Activated CD4-positive, alpha-beta T cell treated with anti-CD3 and anti-CD28 coated beads for 48 hours (primary cell): Measurements from ENCODE around the gene LMBR1.
"Not testable (repeated sequence)": the region's sequence is repeated elsewhere in the genome, so short reads cannot be mapped to it uniquely, and the experiment has no call there.

Source experiments
- DNase-seq: peaks from one replicate; pipeline ENCODE4 v3.0.0-alpha.2; 2020

Gene LMBR1, protein sequence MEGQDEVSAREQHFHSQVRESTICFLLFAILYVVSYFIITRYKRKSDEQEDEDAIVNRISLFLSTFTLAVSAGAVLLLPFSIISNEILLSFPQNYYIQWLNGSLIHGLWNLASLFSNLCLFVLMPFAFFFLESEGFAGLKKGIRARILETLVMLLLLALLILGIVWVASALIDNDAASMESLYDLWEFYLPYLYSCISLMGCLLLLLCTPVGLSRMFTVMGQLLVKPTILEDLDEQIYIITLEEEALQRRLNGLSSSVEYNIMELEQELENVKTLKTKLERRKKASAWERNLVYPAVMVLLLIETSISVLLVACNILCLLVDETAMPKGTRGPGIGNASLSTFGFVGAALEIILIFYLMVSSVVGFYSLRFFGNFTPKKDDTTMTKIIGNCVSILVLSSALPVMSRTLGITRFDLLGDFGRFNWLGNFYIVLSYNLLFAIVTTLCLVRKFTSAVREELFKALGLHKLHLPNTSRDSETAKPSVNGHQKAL

DNA sequence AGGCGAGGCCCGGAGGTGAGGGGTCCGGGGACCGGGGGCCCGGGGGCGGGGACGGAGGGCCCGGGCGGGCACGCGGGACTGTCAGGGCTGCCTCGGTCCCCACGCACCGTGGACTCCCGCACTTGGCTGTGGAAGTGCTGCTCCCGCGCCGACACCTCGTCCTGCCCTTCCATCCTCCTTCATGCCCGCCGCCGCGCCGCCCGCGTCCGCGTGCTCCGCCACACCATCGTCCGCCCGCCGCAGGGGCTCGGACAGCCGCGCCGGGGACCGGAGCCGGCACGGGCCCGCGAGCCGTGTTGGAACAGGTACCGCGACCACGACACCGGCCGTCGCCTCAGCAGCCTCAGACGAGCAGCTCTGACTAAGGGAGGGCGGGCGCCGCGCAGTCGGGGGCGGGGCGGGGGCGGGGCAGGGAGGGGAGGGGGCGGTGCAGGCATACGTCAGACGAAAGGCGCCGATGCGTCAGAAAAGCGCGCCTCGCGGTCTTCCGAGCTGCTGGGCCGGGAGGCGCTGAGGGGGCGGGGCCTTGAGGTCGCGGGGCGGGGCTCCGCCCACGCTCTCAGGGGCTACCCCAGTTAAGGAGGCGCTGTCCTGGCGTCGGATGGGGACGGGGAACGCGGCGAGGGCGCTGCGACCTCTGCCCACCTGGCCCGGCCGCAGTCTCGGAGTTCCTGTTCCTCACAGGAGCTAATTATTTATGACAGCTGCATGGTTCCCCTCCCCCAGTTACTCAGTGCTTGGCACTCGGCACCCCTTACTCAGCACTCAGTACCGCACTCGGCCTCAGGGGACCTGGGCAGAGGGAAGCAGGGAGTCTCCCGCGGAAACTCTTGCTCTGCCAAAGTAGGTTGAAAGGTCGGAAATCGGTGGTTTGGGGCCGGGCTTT, at the start of gene LMBR1:
Gene LMBR1, minus strand, starts transcription at position 363 of the 886 bp plus-strand sequence. Its CDS starts 190 bp downstream, at position 173.
- peak; percentile 94 for DNase-seq

DNA sequence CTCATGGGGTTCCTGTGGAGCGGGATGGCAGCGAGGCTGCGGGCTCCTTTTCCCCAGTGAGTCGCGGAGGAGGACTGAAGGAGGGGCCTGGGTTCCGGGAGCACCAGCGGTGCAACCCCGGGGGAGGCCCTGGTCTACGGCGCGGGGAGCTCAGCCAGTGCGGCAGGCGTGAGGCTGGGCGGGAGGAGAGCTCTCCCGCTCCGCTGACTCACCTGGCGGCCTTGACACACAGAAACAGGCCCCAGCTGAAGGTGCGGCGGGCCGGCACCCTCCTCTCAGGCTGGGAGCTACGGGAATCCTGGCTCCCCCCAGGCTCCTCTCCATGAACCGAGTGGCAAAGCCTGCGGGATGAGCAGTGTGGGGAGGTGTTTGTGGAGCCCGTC, 49.7 kb upstream of the LMBR1 start:
- DNase-seq = peak; percentile 39

DNA sequence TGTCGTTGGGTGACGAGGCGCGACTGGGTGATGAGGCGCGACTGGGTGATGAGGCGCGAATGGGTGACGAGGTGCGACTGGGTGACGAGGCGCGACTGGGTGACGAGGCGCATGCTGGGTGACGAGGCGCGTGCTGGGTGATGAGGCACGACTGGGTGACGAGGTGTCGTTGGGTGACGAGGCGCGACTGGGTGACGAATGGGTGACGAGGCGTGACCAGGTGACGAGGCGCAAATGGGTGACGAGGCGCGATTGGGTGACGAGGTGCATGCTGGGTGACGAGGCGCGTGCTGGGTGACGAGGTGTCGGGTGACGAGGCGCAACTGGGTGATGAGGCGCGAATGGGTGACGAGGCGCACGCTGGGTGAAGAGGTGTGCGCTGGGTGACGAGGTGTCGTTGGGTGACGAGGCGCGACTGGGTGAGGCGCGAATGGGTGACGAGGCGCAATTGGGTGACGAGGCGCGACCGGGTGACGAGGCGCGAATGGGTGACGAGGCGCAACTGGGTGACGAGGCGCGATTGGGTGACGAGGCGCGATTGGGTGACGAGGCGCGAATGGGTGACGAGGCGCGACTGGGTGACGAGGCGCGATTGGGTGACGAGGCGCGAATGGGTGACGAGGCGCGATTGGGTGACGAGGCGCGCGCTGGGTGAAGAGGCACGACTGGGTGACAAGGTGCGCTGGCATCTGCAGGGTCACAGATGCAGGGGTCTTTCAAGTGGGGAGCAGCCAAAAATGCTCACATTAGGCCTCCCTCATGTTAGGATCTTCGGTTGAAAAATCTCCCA, 48.6 kb upstream of the LMBR1 start:
- no peak for DNase-seq

DNA sequence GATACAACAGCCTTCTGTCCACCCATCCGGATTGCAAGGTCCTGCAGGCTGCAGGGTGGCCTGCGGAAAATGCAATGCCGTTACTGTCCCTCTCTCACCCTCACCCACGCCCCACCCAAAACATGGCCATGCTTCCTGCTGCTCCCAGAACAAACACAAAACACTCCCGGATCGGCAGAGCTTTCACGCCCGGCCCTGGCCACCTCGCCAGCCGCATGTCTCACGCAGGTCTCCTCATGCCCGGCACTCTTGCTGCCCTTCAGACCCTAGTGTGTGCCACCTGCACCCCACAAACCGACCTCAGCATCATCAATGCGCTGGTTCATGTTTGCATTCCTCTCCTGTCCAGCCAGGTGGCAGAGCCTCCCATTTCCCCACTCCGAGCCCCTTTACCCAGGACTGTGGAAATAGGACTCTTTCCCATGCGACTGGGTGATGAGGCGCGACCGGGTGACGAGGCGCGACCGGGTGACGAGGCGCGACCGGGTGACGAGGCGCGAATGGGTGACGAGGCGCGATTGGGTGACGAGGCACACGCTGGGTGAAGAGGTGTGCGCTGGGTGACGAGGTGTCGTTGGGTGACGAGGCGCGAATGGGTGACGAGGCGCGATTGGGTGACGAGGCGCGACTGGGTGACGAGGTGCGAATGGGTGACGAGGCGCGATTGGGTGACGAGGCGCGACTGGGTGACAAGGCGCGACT, 47.6 kb upstream of the LMBR1 start:
- no peak for DNase-seq

DNA sequence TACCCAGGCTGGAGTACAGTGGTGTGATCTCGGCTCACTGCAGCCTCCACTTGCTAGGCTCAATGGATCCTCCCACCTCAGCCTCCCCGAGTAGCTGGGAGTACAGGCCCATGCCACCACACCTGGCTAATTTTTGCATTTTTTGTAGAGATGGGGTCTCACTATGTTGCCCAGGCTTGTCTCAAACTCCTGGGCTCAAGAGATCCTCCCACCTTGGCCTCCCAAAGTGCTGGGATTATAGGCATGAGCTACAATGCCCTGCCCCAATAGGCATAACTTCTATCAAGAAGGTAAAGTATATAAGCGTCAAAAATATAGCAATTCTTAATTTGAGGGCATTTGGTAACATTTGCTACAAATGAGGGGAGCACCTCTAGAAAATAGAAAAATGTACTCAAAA, 43.8 kb upstream of the LMBR1 start:
- not testable (repeated sequence) for DNase-seq

DNA sequence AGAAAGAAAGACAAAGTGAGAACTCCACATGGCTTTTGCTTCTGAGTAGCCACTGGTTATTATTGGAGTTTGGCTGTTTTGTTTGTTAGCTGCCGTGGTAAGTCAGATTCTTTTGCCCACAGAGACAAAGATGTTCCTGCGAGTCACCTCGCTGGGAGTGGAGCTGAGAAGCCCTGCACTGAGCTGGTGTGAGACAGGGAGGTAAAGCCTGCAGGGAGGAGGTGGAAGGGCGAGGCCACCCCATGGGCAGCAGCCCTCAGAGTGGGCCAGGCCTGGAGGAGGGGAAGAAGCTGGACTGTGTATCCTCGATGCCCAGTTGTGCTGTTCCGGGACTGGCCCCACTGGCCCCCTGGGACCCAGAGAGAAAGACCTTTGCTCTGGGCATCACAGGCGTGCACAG, 42.3 kb upstream of the LMBR1 start:
- no peak for DNase-seq

DNA sequence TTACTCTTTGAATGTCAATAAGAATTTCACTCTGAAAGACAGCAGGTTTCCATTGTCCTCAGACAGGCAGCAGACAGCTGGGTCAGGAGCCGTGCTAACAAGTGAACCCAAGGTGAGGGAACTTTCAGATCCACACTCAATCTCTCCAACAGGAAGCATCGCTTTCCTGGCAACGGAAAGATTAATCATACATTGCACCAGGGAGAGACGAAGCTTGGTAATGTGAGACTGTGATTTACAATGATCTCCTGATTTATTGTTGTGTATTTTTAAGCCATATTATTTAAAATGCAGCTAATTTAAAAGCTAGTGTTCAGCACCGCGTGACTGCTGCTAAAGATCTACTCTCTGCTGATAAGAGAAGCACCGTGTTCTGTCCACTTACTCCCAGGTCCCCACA, 39.0 kb upstream of the LMBR1 start:
- no peak for DNase-seq

DNA sequence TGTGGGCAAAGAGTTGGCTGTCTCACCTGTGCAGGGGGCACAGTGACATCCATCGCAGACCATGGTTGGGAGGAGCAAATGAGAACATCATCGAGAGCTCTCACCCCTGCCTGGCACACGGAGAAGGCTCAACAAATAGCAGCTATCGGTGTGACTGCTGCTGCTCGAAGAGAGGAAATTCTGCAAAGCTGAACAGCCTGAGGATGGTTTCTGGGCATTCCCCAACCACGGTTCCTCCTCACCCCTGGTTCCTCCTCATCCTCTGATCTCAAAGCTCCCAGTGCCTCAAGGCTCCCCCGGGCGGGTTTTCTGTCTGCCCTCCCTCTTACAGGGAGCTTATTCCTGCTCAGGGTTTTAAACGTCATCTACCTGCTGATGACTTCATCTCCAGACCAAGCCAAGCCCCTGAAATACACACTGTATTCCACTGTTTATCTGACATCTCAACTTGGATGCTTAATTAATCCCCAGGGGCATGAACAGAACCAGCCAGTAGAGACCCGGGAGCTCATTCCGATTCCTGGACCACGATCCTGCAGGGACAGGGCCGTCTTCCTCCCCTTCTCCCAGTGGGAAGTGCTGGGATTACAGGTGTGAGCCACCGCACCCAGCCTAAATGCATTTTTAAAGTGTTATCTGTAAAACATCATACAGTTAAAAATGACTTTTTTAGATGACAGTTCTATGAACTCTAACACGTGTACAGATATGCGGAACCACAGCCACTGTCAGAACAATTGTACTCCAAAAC, 37.0 kb upstream of the LMBR1 start:
- no peak for DNase-seq

DNA sequence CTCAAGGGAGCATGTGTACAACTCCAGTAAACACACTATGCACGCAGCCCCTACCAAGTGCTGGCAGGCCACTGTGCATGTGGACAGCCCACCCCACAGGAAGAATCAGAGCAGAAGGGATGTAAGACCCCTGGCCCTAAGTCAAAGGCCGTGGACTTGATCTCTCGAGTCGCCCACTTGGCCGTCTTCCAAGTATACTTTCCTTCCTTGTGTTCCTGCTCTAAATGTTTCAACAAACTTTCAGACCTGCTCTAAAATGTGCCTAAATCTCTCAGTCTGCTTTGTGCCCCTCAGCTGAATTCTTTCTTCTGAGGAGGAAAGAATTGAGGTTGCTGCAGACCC, 35.4 kb upstream of the LMBR1 start:
- no peak for DNase-seq

DNA sequence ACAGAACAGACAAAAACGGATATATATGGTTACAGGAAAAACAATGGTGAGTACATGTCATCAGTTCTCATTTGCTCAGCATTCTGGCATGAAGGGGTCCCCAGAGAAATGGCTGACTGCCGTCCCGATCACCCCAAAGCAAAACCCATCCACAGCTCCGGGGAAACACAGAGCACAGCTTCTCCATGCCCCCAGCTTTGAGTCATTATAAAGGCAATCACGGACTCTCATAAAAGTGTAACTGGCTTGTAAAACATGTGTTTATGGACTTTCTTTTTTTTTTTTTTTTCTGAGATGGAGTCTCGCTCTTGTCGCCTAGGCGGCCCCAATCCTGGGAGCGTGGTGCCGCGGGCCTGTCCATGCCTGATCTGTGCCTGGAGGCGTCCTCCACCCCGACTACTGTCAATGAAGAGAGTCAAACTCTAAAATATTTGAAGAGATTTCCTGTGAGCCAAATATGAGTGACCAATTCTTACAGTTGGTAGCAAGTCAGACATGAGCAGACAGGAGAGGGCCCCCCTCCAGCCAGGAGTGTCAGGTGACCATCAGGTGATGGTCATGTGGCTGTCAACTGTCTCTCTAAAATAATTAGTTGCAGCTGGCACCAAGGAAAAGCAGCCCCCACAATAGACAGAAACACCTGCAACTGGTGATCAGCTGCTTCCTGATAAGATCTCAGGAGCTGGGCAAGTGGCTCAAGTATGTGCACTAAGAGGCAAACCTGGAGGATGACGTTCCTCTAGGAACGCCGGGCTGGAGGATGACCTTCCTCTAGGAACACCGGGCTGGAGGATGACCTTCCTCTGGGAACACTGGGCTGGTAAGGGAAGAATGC, 34.8 kb upstream of the LMBR1 start:
- DNase-seq = no peak

DNA sequence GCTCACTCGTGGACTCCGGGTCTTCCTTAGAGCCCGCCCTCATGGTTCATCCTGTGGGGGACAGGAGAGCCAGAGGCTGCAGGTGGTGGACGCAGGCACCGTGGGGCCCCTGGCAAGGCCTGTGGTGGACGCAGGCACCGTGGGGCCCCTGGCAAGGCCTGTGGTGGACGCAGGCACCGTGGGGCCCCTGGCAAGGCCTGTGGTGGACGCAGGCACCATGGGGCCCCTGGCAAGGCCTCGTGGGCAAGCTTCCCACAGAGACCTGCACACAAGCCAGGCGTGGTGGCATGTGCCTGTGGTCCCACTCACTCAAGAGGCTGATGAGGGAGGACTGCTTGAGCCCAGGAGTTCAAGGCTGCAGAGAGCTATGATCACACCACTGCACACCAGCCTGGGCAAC, 32.8 kb upstream of the LMBR1 start:
- DNase-seq = not testable (repeated sequence)

DNA sequence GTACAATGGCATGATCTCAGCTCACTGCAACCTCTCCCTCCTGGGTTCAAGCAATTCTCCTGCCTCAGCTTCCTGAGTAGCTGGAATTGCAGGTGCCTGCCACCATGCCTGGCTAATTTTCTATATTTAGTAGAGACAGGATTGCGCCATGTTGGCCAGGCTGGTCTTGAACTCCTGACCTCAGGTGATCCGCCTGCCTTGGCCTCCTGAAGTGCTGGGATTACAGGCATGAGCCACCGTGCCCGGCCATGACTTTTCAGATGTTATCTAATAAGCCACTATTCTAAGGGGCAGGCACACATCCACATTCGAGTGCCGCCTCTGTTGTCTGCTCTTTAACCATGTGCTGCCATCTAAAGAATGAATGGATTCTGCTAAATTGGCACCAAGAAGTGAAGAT, 29.3 kb upstream of the LMBR1 start:
- not testable (repeated sequence) for DNase-seq

DNA sequence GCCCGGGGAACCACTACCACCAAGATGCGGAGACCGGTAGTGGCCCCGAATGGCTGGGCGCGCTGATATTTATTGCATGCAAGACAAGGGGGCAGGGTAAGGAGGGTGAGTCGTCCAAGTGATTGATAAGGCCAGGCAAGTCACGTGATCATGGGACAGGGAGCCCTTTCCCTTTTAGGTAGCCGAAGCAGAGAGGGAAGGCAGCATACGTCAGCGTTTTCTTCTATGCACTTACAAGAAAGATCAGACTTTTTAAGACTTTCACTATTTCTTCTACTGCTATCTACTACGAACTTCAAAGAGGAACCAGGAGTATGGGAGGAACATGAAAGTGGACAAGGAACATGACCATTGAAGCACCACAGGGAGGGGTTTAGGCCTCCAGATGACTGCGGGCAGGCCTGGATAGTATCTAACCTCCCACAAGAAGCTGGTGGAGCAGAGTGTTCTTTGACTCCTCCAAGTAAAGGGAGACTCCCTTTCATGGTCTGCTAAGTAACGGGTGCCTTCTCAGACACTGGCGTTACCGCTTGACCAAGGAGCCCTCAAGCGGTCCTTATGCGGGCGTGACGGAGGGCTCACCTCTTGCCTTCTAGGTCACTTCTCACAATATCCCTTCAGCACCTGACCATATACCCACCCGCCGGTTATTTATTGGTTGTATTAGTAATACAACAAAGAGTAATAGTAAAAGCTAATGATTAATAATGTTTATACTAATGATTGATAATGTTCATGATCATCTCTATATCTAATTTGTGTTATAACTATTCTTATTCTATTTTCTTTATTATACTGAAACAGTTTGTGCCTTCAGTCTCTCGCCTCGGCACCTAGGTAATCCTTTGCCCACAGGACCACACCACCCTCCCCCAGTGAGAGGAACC, 27.7 kb upstream of the LMBR1 start:
- not testable (repeated sequence) for DNase-seq

DNA sequence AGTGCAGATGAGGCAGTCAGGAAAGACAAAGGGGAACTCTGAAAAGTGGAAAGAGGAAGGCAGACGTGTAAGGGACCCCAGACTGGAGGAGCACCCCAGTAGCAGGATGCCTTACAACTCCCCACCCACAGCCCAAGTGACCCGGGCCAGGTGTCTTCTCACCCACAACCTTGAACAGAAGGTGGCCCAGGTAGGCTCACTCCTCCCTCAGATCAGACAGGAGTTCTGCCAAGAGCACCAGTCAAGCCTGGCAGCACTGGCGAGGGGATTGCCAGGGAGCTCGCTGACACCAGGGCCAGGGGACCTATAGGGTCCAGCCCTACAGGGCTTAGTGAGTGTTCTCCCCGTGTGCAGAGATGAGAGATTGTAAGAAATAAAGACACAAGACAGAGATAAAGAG, 27.1 kb upstream of the LMBR1 start:
- DNase-seq = no peak

DNA sequence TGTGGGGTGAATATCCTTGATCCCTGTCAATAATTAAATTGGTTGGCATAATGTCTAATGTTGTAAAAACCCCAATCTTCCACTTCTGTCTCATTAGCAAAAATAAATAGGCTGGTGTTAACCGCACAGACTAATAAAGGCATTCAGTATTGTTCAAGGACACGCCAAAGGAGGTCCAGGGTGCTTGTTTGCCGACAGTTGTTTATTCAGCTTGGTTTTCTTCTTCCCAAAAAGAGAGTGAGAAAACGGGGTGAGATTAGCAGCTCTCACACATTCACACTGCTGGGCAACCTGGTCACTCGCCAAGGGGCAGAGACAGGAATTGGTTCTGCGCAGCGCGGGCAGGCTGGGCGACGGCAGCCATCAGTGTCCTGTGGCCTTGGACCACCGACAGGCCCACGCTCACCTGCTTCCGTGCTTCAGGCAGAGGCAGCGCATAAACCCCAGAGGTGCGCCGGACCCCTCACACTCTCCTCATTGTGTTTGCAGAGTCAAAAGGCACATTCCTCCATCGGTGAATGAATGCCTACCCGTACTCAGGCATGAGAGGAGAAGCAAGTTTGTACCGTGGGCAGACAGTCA, 26.2 kb upstream of the LMBR1 start:
- no peak for DNase-seq

DNA sequence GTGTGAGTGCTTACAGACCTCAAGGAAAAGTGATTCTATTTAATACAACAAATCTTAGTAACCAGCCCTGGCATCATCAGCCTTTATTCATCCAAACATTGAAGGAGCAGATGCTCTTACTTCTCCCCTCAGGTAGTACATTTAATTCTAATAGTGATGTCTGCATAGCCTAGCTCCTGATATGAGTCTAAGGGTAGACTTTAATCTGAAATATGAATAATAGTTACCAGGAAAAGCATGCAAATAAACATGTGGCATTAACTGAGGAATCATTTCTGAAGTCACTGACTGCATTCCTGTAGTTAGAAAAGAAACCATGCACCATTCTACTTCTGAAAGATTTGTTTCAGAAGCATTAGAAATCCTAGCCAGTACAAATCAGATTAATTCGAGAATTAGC, 25.7 kb upstream of the LMBR1 start:
- DNase-seq = no peak

DNA sequence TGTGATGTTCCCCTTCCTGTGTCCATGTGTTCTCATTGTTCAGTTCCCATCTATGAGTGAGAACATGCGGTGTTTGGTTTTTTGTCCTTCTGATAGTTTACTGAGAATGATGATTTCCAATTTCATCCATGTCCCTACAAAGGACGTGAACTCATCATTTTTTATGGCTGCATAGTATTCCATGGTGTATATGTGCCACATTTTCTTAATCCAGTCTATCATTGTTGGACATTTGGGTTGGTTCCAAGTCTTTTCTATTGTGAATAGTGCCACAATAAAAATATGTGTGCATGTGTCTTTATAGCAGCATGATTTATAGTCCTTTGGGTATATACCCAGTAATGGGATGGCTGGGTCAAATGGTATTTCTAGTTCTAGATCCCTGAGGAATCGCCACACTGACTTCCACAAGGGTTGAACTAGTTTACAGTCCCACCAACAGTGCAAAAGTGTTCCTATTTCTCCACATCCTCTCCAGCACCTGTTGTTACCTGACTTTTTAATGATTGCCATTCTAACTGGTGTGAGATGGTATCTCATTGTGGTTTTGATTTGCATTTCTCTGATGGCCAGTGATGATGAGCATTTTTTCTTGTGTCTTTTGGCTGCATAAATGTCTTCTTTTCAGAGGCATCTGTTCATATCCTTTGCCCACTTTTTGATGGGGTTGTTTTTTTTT, 16.7 kb upstream of the LMBR1 start:
- not testable (repeated sequence) for DNase-seq

DNA sequence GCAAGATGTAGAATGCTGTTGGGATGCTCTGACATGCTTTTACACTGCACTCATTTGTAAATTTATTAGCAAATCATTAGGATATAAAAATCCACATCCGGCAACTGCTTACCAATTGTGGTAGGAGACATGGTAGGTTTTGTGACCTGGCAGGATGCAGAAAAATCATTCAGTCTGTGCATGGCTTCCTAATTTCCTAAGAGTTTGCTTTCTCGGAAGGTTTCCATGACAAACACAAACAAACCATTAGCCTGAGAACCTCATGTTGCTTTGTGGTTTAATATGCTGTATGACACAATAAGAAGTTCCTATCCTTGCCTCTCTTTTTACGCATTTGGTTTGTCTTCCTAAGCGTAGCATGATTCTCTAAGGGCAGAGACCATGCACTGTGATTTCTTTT, 14.7 kb upstream of the LMBR1 start:
- DNase-seq = no peak

DNA sequence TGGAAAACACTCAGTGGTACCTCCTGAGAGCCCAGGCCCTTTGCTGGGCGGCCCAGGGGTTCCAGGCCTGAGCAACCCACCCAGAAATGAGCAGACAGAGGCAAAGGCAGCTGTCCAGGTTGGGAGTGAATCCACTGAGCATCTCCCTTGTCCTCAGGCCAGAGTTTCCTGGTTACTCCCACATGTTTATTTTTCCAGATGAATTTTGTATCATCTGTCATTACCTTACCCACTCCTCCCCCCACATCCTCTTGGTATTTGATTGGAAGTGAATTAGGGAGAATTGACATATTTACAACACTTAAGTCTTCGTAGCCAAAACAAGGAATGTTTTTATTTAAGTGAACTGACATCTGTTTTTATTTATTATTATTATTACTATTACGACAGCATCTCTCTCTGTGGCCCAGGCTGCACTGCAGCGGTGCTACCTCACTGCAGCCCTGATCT, 13.2 kb upstream of the LMBR1 start:
- DNase-seq = no peak
